K562 (cell line): ENCODE data around the gene AIG1. TPM values are rescaled to one million over a fixed set of nuclear protein-coding genes. Genes with fewer than 3 reads are reported as not detected.

ENCODE experiments used
- ATAC-seq: fragments of 200-7000 bp; cut with Tn5 transposase; 3 replicates; pipeline ENCODE4 v1.9.1; 2020; ENCODE audit warnings: moderate library complexity
- BruUV-seq: library from RNA; stranded (reverse); fragments of 400-500 nt; replicated peaks from 2 replicates; lab custom pipeline; 2021; lab: Mats Ljungman, UMichigan
- CTCF ChIA-PET: fragments of 300-600 bp; formaldehyde crosslinking; extraction: SDS; loops from one replicate; lab custom pipeline; 2021; ENCODE audit warnings: low intra/inter-chr PET ratio; lab: Yijun Ruan, JAX
- POLR2A ChIA-PET: fragments of 300-600, 350-650 bp; sonication (Branson Sonifier 250); formaldehyde crosslinking; extraction: SDS; loops from one replicate; lab custom pipeline; 2021; ENCODE audit warnings: antibody characterized with exemption, inconsistent platforms; lab: Yijun Ruan, JAX
- DNase-seq, 4 experiments: peaks; one replicate each; pipeline versions ENCODE4 v3.0.0 to v3.0.0-alpha.2; 2011 to 2018; ENCODE audit warnings: low spot score in 3 of 4, mixed read lengths in 3 of 4; ENCODE audit errors: extremely low read depth in 1 of 4
- FAIRE-seq: peaks from 2 replicates; lab custom pipeline; 2011; peaks lifted over from hg19 to GRCh38; lab: Jason Lieb, UNC
- H2AFZ ChIP-seq: 2 replicates; pipeline ENCODE4 v1.6.0; 2011; ENCODE audit warnings: low read depth, low read length, control low read depth, inconsistent platforms
- H3K27ac ChIP-seq: fragments of 200-600 bp; 3 replicates; pipeline ENCODE4 v1.8.0; 2011; ENCODE audit warnings: low read depth, mild to moderate bottlenecking, control low read depth, inconsistent platforms, low read length, moderate library complexity, mixed read lengths; ENCODE audit errors: extremely low read depth
- H3K27me3 ChIP-seq, 2 experiments: fragments of 300-600 bp in 1 of 2; 2 replicates in 1 of 2; 3 replicates in 1 of 2; pipeline versions ENCODE4 v1.6.0 to v1.8.0; 2011; ENCODE audit warnings: inconsistent platforms in 2 of 2, low read length in 2 of 2, mild to moderate bottlenecking in 1 of 2, mixed read lengths in 1 of 2, moderate library complexity in 1 of 2; ENCODE audit not compliant: control insufficient read depth in 2 of 2, insufficient read depth in 2 of 2
- H3K36me3 ChIP-seq: fragments of 300-600 bp; 3 replicates; pipeline ENCODE4 v1.8.0; 2011; ENCODE audit warnings: mild to moderate bottlenecking, low read length, inconsistent platforms; ENCODE audit not compliant: control insufficient read depth, insufficient read depth
- H3K4me1 ChIP-seq, 2 experiments: fragments of 200-600 bp in 1 of 2; replicated peaks in 1 of 2; 2 replicates in 1 of 2; 3 replicates in 1 of 2; pipeline versions ENCODE4 v1.5.1 to v1.8.0; 2011; ENCODE audit warnings: inconsistent platforms in 2 of 2, low read length in 2 of 2, mild to moderate bottlenecking in 1 of 2, mixed read lengths in 1 of 2, moderate library complexity in 1 of 2; ENCODE audit not compliant: control insufficient read depth in 2 of 2, insufficient read depth in 2 of 2
- H3K4me2 ChIP-seq: 2 replicates; pipeline ENCODE4 v1.6.1; 2011; ENCODE audit warnings: low read length, control low read depth, inconsistent platforms, mixed read lengths; ENCODE audit not compliant: insufficient read depth
- H3K4me3 ChIP-seq: fragments of 200-600 bp; sonication (generic), shearing (Covaris generic); 2 replicates; pipeline ENCODE4 v1.5.1; 2016; ENCODE audit warnings: control low read depth, inconsistent platforms
- H3K79me2 ChIP-seq: fragments of 200-600 bp; 3 replicates; pipeline ENCODE4 v1.8.0; 2011; ENCODE audit warnings: low read length, inconsistent platforms; ENCODE audit not compliant: control insufficient read depth, insufficient read depth
- H3K9ac ChIP-seq, 2 experiments: 2 replicates each; pipeline versions ENCODE4 v1.6.0 to v1.6.1; 2011; ENCODE audit warnings: low read depth in 2 of 2, low read length in 2 of 2, control low read depth in 1 of 2, inconsistent platforms in 1 of 2, mild to moderate bottlenecking in 1 of 2, mixed read lengths in 1 of 2; ENCODE audit not compliant: insufficient read depth in 1 of 2
- H3K9me1 ChIP-seq: one replicate; pipeline ENCODE4 v1.6.0; 2011; ENCODE audit warnings: inconsistent platforms, mild to moderate bottlenecking, low read length, moderate library complexity; ENCODE audit not compliant: control insufficient read depth, insufficient read depth
- H3K9me3 ChIP-seq: replicated peaks from 2 replicates; pipeline ENCODE4 v1.5.1; 2011; ENCODE audit warnings: low read depth, low read length, inconsistent platforms; ENCODE audit not compliant: control insufficient read depth, insufficient read depth
- H4K20me1 ChIP-seq: replicated peaks from 2 replicates; pipeline ENCODE4 v1.6.1; 2011; ENCODE audit warnings: low read length, inconsistent platforms, mixed read lengths; ENCODE audit not compliant: control insufficient read depth, insufficient read depth
- ATF1 ChIP-seq, 2 experiments: fragments of 450-650 bp in 1 of 2; IDR thresholded peaks; 2 replicates each; pipeline ENCODE4 v1.6.1; 2016; ENCODE audit warnings: missing compliant biosample characterization in 1 of 2, missing genetic modification characterization in 1 of 2
- CCNT2 ChIP-seq: IDR thresholded peaks from 2 replicates; pipeline ENCODE4 v1.6.1; 2011; ENCODE audit warnings: borderline replicate concordance, low read depth, mild to moderate bottlenecking, moderate library complexity, mixed read lengths, low read length; ENCODE audit not compliant: insufficient read length; ENCODE audit errors: extremely low read depth
- CGGBP1 ChIP-seq: fragments of 250-450 bp; sonication (Bioruptor Pico); IDR thresholded peaks from 2 replicates; pipeline ENCODE4 v1.9.0; 2021; ENCODE audit warnings: mild to moderate bottlenecking
- NR2C1 ChIP-seq, 2 experiments: fragments of 450-650 bp; IDR thresholded peaks; 2 replicates each; pipeline ENCODE4 v1.6.1; 2017; ENCODE audit warnings: mild to moderate bottlenecking in 2 of 2, antibody characterized with exemption in 1 of 2, inconsistent platforms in 1 of 2, missing compliant biosample characterization in 1 of 2, missing genetic modification characterization in 1 of 2
- NR2F6 ChIP-seq: fragments of 450-650 bp; formaldehyde crosslinking; IDR thresholded peaks from 2 replicates; pipeline ENCODE4 v1.4.0; 2020; ENCODE audit warnings: mild to moderate bottlenecking
- REST ChIP-seq, 2 experiments: fragments of 450-650 bp; formaldehyde crosslinking in 1 of 2; IDR thresholded peaks; 2 replicates each; pipeline versions ENCODE4 v1.4.0 to v1.6.1; 2014 to 2020; ENCODE audit warnings: mild to moderate bottlenecking in 2 of 2, borderline replicate concordance in 1 of 2, low read depth in 1 of 2
- SP2 ChIP-seq: IDR thresholded peaks from 2 replicates; pipeline ENCODE4 v1.6.1; 2011; ENCODE audit warnings: mild to moderate bottlenecking, low read depth, low read length, moderate library complexity; ENCODE audit not compliant: poor library complexity, severe bottlenecking; ENCODE audit errors: extremely low read depth
- TCFL5 ChIP-seq: fragments of 250-450 bp; sonication (Bioruptor Pico); conservative IDR thresholded peaks from 2 replicates; pipeline ENCODE4 v1.6.1; 2021; ENCODE audit warnings: mild to moderate bottlenecking, moderate library complexity, matching md5 sums
- ZBTB12 ChIP-seq: fragments of 250-450 bp; sonication (Bioruptor Pico); IDR thresholded peaks from 2 replicates; pipeline ENCODE4 v1.4.0; 2020
- ZNF143 ChIP-seq: sonication (generic); formaldehyde crosslinking; IDR thresholded peaks from 2 replicates; pipeline ENCODE4 v1.9.0; 2022; ENCODE audit warnings: mild to moderate bottlenecking, missing genetic modification reagents
- ZNF561 ChIP-seq: fragments of 450-650 bp; formaldehyde crosslinking; conservative IDR thresholded peaks from 2 replicates; pipeline ENCODE4 v1.4.0; 2020; ENCODE audit warnings: mild to moderate bottlenecking, moderate library complexity
- WGBS: fragments of 100-300 bp; shearing (Covaris generic); methylation state at CpG from one replicate; pipeline ENCODE4 v1.1.6; 2016; ENCODE audit warnings: low coverage, mixed read lengths; ENCODE audit not compliant: insufficient coverage; ENCODE audit errors: missing lambda C conversion rate; 5-methylcytosine and 5-hydroxymethylcytosine counted together
- in situ Hi-C: fragments of 300-500 bp; cut with MboI; formaldehyde crosslinking; loops from 4 replicates; pipeline ENCODE4 v1.15.0; 2018; ENCODE audit warnings: inconsistent platforms, mixed read lengths
- intact Hi-C: fragments of 100-400 bp; cut with micrococcal nuclease; formaldehyde crosslinking; loops from 2 replicates; pipeline ENCODE4 v1.14.2; 2022
- polyA plus RNA-seq, 8 experiments: library from polyadenylated mRNA; depleted of rRNA in 4 of 8; stranded (reverse) in 5 of 8; unstranded in 3 of 8; fragments of >200 nt; fragmentation: Nextera tagmentation in 2 of 8; fragmentation: Illumina TruSeq in 1 of 8; extraction: Ambion mirVana in 2 of 8; extraction: Trizol in 1 of 8; gene quantifications; 2 replicates each; pipeline versions ENCODE4 v1.2.1 to v1.2.3, GENCODE V29; 2011 to 2014; ENCODE audit warnings: inconsistent platforms in 1 of 8, missing spikeins in 1 of 8
- total RNA-seq, 7 experiments: library from RNA; depleted of rRNA in 6 of 7; stranded (reverse); fragments of >200 nt in 6 of 7; fragmentation: Illumina TruSeq in 2 of 7; extraction: Trizol in 2 of 7; gene quantifications; 2 replicates each; pipeline versions ENCODE4 v1.2.1 to v1.2.3, GENCODE V29; 2011 to 2021; ENCODE audit warnings: low replicate concordance in 1 of 7

AIG1 gene
- total and polyA plus RNA-seq, 9 of the 15 experiments (the other 6 are each of a cell fraction or from before 2014, with no cell fraction given) = 74.8 to 333 (median 127) TPM

- intact Hi-C loops = no loop called here
- no TSS peak for BruUV-seq
- TF ChIP-seq ZBTB12 = no peak
- TF ChIP-seq CCNT2 = no peak
- no peak for TF ChIP-seq NR2C1 (IDR thresholded peaks at IDR 0.05)
- TF ChIP-seq NR2C1 (tag; IDR thresholded peaks at IDR 0.05) = no peak
- no peak for TF ChIP-seq ZNF143 (CRISPR knock-in tag)
- no peak for TF ChIP-seq NR2F6 (CRISPR knock-in tag)
- no peak for TF ChIP-seq ZNF561 (CRISPR knock-in tag)
- no peak for TF ChIP-seq CGGBP1 (CRISPR knock-in tag)
- no peak for TF ChIP-seq REST (IDR thresholded peaks at IDR 0.05; ENCODE audit: borderline replicate concordance)
- no peak for TF ChIP-seq REST (CRISPR knock-in tag; IDR thresholded peaks at IDR 0.05; ENCODE audit: low read depth)
- TF ChIP-seq TCFL5 (CRISPR knock-in tag) = no peak
- TF ChIP-seq SP2 = no peak
- TF ChIP-seq ATF1 (CRISPR knock-in tag; IDR thresholded peaks at IDR 0.05) = no peak
- no peak for TF ChIP-seq ATF1 (tag; IDR thresholded peaks at IDR 0.05)
Observed at GRCh38 chr6:143188292-143188691, 127.6 kb downstream of the AIG1 start.

More at GRCh38 chr6:143188292-143188691, 127.6 kb downstream of the AIG1 start:
- no peaks in the 10 kb centered on the region for H3K9me3 ChIP-seq
- peaks cover 94% of the 10 kb centered on the region for H3K36me3 ChIP-seq
- H2AFZ ChIP-seq = no peak overlapping the region
- no peak for FAIRE-seq
- H3K79me2 ChIP-seq = peaks cover 47% of the 10 kb centered on the region
- no peak overlapping the region for H3K4me3 ChIP-seq
- ChIA-PET POLR2A (interaction anchor here (1.2 to 5.0 kb wide), 3 partner anchors 8 to 12 kb away, joined by 3 to 22 read pairs (median 5); no protein-coding TSS in a partner anchor), CTCF (no interaction called here)
- H3K27me3 ChIP-seq = no peaks in the 10 kb centered on the region
- H3K9me1 ChIP-seq = no peaks in the 10 kb centered on the region
- no peak overlapping the region for H3K4me2 ChIP-seq
- in situ Hi-C loops = no loop called here
- no peak for ATAC-seq
- no peaks in the 10 kb centered on the region for H4K20me1 ChIP-seq
- WGBS = 100% methylated on average over 2 of the region's 2 CpGs
- DNase-seq = no peak
- no peaks in the 10 kb centered on the region for H3K4me1 ChIP-seq
- H3K27ac ChIP-seq = no peak overlapping the region
- H3K9ac ChIP-seq = no peak overlapping the region
